Measurements from ENCODE around the gene CUBN. TPM values are rescaled to one million over a fixed set of nuclear protein-coding genes. Genes with fewer than 3 reads are reported as not detected.

Gene CUBN
- total and polyA plus RNA-seq, 8 donors: 1.5 to 6.8 (median 3.8) TPM

GRCh38 chr10:16893664-16894063, 235.9 kb downstream of the CUBN start:
- Histone ChIP-seq H3K27ac (no peak overlapping the region), H3K4me1 (peaks cover 0 to 7% of the 10 kb centered on the region in 2 donors), H3K4me3 (no peak overlapping the region), H3K9me3 (no peaks in the 10 kb centered on the region), H3K36me3 (no peaks in the 10 kb centered on the region), H3K27me3 (no peaks in the 10 kb centered on the region)
- intact Hi-C loops (cut with DNase I): no loop called here
- no peak for TF ChIP-seq CTCF (IDR thresholded peaks at IDR 0.05)
- no peak for DNase-seq
- peak; percentile 56 for ATAC-seq

- H3K27me3 ChIP-seq: no peaks in the 10 kb centered on the region
- peak; percentile 28 to 42 for TF ChIP-seq CTCF (IDR thresholded peaks at IDR 0.05)
- peak; percentile 25 to 58 (median 52) for DNase-seq
- ATAC-seq: peak; percentile 90
- no peaks in the 10 kb centered on the region for H3K9me3 ChIP-seq
- intact Hi-C loops (cut with DNase I): no loop called here
- H3K27ac ChIP-seq: no peak overlapping the region
- H3K4me3 ChIP-seq: no peak overlapping the region
- H3K36me3 ChIP-seq: no peaks in the 10 kb centered on the region
- peaks cover 0 to 7% of the 10 kb centered on the region in 2 donors for H3K4me1 ChIP-seq
These were observed 238.0 kb downstream of the CUBN start for GRCh38 chr10:16891375-16892313.

GRCh38 chr10:16890691-16891090, 238.9 kb downstream of the CUBN start:
- Histone ChIP-seq H3K27me3 (no peaks in the 10 kb centered on the region), H3K36me3 (no peaks in the 10 kb centered on the region), H3K27ac (no peak overlapping the region), H3K4me1 (peaks cover 0 to 7% of the 10 kb centered on the region in 2 donors), H3K9me3 (no peaks in the 10 kb centered on the region), H3K4me3 (no peak overlapping the region)
- intact Hi-C loops (cut with DNase I): no loop called here
- DNase-seq: no peak
- TF ChIP-seq CTCF (IDR thresholded peaks at IDR 0.05): no peak
- ATAC-seq: no peak

GRCh38 chr10:16887565-16887964, 242.0 kb downstream of the CUBN start:
- intact Hi-C loops (cut with DNase I): no loop called here
- no peak overlapping the region for H3K27ac ChIP-seq
- no peaks in the 10 kb centered on the region for H3K9me3 ChIP-seq
- H3K27me3 ChIP-seq: no peaks in the 10 kb centered on the region
- H3K4me1 ChIP-seq: peaks cover 0 to 7% of the 10 kb centered on the region in 2 donors
- DNase-seq: peak in 2 of 4 donors; percentile 18 to 38
- no peak overlapping the region for H3K4me3 ChIP-seq
- no peaks in the 10 kb centered on the region for H3K36me3 ChIP-seq
- TF ChIP-seq CTCF (IDR thresholded peaks at IDR 0.05): no peak
- no peak for ATAC-seq

GRCh38 chr10:16886031-16886430, 243.6 kb downstream of the CUBN start:
- ATAC-seq: no peak

More at GRCh38 chr10:16886031-16886430, 243.6 kb downstream of the CUBN start:
- Histone ChIP-seq H3K9me3 (no peaks in the 10 kb centered on the region), H3K36me3 (no peaks in the 10 kb centered on the region), H3K27me3 (no peaks in the 10 kb centered on the region), H3K4me3 (no peak overlapping the region), H3K4me1 (peaks cover 0 to under 1% of the 10 kb centered on the region in 2 donors), H3K27ac (no peak overlapping the region)
- DNase-seq: no peak
- intact Hi-C loops (cut with DNase I): no loop called here
- no peak for TF ChIP-seq CTCF (IDR thresholded peaks at IDR 0.05)
